HG03095 (cell line): ENCODE data around the gene DHRS7C.
"Not testable (repeated sequence)": the region's sequence is repeated elsewhere in the genome, so short reads cannot be mapped to it uniquely, and the experiment has no call there.

Experiments used
- ATAC-seq: cut with Tn5 transposase; IDR thresholded peaks from one replicate; pipeline ENCODE4 v1.9.1; 2021; ENCODE audit warnings: moderate library complexity; ENCODE audit not compliant: unreplicated experiment

Gene DHRS7C

GRCh38 chr17:9810100-9810949, 18.9 kb upstream of the DHRS7C start:
- no peak for ATAC-seq

DNA sequence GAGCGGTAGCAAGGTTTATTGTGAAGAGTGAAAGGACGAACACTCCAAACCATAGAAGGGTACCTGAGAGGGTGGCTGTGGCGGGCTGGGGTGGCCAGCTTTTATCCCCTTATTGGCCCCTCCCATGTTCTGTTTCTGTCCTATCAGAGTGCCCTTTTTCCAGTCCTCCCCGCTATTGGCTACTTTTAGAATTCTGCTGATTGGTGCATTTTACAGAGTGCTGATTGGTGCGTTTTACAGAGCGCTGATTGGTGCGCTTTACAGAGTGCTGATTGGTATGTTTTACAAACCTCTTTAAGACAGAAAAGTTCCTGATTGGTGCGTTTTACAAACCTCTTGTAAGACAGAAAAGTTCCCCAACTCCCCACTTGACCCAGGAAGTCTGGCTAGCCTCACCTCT, 18.0 kb upstream of the DHRS7C start:
- ATAC-seq, result no peak

DNA sequence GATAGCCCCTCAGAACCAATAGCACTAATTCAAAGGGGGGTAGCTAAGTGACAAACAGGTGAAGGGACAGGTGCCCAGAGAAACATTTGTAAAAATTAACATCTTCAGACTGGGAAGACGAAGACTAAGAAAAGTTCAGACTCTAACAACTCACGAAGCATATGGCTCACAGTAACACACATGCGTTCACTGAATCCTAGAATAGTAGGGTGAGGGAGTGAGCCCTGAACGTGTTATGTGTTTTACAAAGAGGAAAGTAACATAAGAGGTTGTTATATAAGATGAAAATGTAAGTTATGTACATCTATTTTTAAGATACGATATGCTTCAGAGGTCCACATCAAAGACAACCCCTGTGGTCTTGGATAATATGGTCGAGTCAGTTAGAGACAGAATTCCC, 15.3 kb upstream of the DHRS7C start:
- no peak for ATAC-seq

GRCh38 chr17:9805769-9806168, 14.4 kb upstream of the DHRS7C start:
- no peak for ATAC-seq

DNA sequence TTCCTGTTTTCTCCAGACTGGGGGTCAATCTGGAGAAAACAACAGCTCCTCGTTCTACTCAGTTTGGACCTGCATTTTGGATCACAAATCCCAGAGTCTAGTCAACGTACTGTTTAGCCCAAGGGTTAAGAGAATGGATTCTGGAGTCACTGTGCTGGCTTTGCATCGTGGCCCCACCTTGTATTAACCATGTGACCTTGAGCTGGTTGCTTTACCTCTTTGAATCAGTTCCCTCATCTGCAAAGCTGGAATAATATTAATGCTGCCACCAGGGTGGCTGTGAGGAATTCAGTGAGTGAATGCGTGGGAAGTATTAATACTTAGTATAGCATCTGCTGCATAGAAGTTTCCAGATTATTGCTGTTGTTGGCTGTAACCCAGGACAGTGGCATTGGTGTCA, 11.3 kb upstream of the DHRS7C start:
- no peak for ATAC-seq

DNA sequence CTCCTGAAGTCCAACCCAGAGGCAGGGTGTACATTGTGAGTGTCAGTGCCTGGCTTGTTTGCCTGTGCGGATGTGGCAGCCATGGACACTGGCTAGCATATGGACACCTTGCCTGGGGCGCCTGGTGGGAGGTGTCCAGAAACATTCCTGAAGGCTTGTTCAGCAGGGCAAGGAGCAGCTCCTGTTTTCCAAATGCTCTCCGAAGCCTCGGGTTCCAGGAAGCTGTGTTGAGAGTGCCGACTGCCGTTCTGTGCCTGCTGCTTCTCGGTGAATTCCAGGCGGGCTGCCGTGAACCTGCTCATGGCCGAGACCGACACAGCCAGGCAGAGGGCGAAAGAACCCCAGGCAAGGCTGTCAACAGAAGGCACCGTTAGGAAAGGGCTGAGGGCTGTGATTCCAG, 10.9 kb upstream of the DHRS7C start:
- ATAC-seq, result no peak

- ATAC-seq, result no peak
Observed at GRCh38 chr17:9801505-9801904, 10.1 kb upstream of the DHRS7C start.

DNA sequence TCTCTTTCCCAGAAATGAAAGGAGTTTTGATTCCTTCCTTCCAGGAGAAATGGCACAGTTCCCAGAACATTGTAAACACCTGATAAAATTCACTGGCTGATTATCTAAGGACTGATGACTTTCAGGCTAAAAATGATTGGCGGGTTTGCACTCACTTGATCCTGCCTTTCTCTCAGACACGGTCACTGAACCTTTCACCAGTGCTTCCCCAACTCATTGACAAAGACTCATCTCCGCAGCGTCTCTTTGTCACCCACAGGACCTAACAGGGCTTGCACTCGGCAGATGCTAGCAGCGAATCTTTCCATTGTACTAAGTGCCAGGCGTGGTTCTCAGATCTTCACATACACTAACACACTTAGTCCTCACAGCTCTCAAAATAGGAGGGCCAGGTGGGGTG, 7.3 kb upstream of the DHRS7C start:
- ATAC-seq, result no peak

GRCh38 chr17:9798008-9798407, 6.6 kb upstream of the DHRS7C start:
- no peak for ATAC-seq

DNA sequence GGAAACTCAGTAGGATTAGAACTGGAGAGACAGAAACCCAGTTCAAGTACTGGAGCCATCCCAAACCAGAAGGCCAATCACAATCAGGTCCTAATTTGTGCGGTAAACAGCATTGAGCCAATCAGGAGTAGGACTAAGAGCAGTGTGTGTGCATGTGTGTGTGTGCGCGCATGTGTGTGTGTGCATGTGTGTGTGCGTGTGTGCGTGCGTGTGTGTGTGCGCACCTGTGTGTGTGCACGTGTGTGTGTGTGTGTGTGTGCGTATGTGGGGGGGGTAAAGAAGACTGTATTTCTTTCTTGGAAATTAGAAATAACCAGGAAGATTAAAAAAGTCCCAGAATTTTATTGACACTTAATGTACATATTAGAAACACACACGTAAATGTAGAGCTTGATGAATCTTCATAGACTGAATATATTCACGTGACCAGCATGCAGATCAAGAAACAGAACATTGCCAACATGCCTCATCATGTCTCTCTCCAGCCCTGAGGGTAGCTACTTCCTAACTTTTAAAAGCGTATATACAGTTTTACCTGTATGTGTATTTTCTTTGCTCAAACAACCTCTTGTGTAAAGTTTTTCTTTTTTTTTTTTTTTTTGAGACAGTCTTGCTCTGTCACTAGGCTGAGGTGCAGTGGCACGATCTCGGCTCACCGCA, 919 bp upstream of the DHRS7C start:
- ATAC-seq, result no peak

DNA sequence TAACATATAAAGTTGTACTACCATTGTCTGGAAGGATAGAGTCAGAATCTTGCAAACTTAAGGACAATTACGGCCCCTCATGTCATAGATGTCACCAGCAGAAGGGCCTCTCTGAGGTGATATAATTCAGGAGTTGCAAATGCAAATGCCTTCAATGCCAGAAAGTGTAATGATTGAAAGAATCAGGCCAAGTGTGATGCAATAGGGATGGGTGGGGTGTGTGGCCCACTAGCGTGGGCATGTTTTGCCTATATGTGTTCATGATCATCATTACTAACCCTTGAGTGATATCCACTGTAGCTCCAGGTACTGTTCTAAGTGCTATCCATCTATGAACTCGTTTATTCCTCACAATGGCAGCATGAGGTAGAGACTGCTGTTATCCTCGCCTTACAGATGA, 1.1 kb downstream of the DHRS7C start:
- ATAC-seq, result no peak

GRCh38 chr17:9788601-9789000, 2.8 kb downstream of the DHRS7C start:
- ATAC-seq, result no peak

- ATAC-seq, result no peak
Observed at GRCh38 chr17:9784544-9784943, 6.8 kb downstream of the DHRS7C start.

GRCh38 chr17:9783465-9783864, 7.9 kb downstream of the DHRS7C start:
- not testable (repeated sequence) for ATAC-seq

- ATAC-seq, result no peak
Observed at GRCh38 chr17:9783050-9783449, 8.3 kb downstream of the DHRS7C start.

DNA sequence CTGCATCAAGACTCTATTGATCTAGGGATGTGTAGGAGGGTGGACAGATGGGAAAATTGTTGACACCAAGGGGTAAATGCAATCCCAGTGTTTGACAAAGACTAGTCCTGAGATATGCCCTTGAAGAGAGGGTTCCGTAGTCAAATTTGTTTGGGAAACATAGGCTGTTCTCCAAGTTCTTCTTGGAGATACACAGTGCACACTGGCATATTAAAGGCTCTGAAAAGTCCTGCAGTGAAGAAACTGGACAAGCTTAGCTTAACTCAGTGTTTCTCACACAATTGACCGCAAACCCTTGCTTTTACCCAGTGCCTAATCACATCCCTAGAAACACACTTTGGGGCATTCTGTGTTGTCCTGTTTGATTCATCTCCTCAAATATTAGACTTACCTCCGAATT, 10.8 kb downstream of the DHRS7C start:
- ATAC-seq, result no peak

- no peak for ATAC-seq
Observed at GRCh38 chr17:9776911-9777310, 14.5 kb downstream of the DHRS7C start.

DNA sequence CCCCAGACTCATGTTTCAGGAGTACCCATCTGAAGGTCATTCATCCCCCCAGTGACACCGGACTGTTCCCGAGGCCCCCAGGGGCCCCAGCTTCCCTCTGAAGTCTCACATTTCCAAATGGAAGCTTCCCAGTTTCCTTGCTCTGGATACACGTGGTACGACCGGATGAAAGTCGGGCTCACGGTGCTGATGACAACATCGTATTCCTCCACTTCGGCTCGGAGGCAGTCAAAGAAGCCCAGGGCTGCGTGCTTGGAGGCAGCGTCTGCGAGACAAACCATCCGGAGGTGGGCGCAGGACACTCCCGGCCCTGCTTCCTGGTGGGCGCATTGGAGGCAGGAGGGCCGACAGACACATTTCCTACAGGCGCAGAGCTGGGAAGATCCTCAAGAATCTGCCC, 18.7 kb downstream of the DHRS7C start:
- ATAC-seq, result no peak

DNA sequence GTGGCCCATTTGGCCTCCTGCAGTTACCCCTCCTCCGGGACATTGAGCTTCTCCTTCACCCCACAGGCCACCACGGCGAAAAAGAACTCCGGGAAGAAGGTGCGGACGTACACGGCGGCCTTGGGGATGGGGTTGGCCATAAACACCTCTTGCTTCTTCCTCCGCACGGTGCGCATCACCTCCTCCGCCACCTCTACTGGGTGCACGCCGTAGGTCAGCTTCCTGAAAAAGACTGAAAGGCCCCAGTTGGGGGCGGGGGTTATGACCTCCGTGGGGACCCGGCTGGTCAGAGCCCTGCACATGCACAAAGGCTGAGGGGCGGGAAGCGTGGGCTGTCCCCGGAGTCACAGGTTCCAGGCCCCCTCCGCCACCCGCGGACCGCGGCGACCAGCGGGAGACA, 19.9 kb downstream of the DHRS7C start:
- ATAC-seq, result no peak

DNA sequence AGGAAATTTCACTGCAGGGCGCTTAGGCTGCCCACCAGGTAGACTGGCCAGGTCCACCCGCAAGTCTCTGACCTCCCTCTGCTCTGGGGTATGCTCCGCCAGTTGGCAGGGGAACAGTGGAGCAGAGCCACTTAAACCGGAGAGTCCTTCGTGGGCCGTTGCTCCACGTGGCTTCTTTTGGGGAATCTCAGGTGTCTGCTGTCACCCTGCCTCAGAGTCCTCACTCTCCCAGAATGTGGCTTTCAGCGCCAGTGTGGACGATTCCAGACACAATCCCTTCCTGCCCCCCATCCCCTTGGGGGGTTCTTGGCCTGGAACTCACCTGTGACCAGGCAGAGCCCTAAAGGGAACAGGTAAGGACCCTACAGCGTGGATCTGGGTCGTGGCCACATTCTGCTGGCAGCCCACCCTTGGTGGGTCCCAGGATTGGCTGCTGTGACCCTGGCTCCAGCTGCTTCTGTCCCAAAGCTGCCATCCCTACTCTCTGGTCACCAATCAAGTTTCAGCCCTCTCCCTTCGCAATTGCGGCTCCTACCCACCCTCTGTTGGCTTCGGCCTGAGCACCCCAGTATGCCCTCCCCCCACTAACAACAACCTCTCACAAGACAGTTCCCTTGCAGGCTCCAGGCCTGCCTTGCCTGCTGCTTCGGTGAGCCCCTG, 22.2 kb downstream of the DHRS7C start:
- ATAC-seq, result no peak

DNA sequence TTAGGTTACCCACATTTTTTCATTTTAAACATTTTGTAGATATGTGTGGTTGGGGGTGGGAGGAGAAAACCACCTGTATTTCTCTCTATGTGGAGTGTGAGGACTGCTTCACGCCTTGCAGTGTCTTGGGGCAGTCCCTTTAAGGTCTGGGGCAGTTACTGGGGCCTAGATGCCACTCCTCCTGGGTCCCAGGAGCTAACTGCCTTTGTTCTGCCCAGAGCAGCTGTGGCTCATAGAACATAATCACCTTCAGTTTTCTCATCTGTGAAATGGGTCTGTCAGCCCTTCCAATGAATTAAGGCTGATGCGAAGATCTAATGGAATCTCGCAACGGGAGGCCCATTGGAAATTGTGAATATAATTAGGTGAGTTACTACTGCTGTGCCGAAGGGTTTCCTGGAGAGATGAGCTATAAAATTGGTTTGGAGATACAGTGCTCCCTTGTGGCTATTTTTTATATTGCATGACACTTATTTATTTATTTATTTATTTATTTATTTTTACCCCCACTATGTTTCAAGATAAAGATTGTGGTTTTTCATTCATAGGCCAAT, 22.9 kb downstream of the DHRS7C start:
- no peak for ATAC-seq
